GM18499 (cell line): ENCODE results near the gene TBC1D13.
"Not testable (repeated sequence)": the region's sequence is repeated elsewhere in the genome, so short reads cannot be mapped to it uniquely, and the experiment has no call there.

Experiments used
- ATAC-seq: cut with Tn5 transposase; IDR thresholded peaks from one replicate; pipeline ENCODE4 v1.9.1; 2021; ENCODE audit warnings: moderate number of reproducible peaks; ENCODE audit not compliant: insufficient read depth, unreplicated experiment

Gene TBC1D13

GRCh38 chr9:128786681-128787601 is at the start of gene TBC1D13:
TSS of gene TBC1D13 (plus strand) at chr9:128787253. CDS start at chr9:128787354, 101 bp downstream.
- ATAC-seq, result no peak

GRCh38 chr9:128742401-128742800 is 44.7 kb upstream of the TBC1D13 start:
- ATAC-seq, result no peak

- ATAC-seq, result no peak
Observed at GRCh38 chr9:128743421-128743820, 43.6 kb upstream of the TBC1D13 start.

- ATAC-seq, result no peak
Observed at GRCh38 chr9:128747241-128747640, 39.8 kb upstream of the TBC1D13 start.

- no peak for ATAC-seq
Observed at GRCh38 chr9:128750926-128751595, 36.0 kb upstream of the TBC1D13 start.

GRCh38 chr9:128753627-128754026 is 33.4 kb upstream of the TBC1D13 start:
- ATAC-seq, result no peak

- ATAC-seq, result no peak
Observed at GRCh38 chr9:128757602-128758001, 29.5 kb upstream of the TBC1D13 start.

GRCh38 chr9:128762671-128763449 is 24.2 kb upstream of the TBC1D13 start:
- ATAC-seq, result no peak

GRCh38 chr9:128764361-128764760 is 22.7 kb upstream of the TBC1D13 start:
- ATAC-seq, result no peak

GRCh38 chr9:128765499-128765898 is 21.6 kb upstream of the TBC1D13 start:
- ATAC-seq, result no peak

GRCh38 chr9:128768606-128769005 is 18.4 kb upstream of the TBC1D13 start:
- ATAC-seq, result no peak

- no peak for ATAC-seq
Observed at GRCh38 chr9:128770286-128771030, 16.6 kb upstream of the TBC1D13 start.

GRCh38 chr9:128771094-128771721 is 15.8 kb upstream of the TBC1D13 start:
- ATAC-seq, result no peak

GRCh38 chr9:128771745-128772519 is 15.1 kb upstream of the TBC1D13 start, which contains the start of gene ZER1:
TSS of gene ZER1 (minus strand) at chr9:128771927. CDS start at chr9:128755565, 16,362 bp downstream.
- no peak for ATAC-seq

GRCh38 chr9:128773049-128773448 is 14.0 kb upstream of the TBC1D13 start:
- no peak for ATAC-seq

GRCh38 chr9:128774804-128775203 is 12.2 kb upstream of the TBC1D13 start:
- no peak for ATAC-seq

- ATAC-seq, result not testable (repeated sequence)
Observed at GRCh38 chr9:128780093-128780492, 7.0 kb upstream of the TBC1D13 start.

GRCh38 chr9:128781187-128782070 is 5.6 kb upstream of the TBC1D13 start:
- ATAC-seq, result no peak
